Measurements from ENCODE around the gene DOCK3.
"Not testable (repeated sequence)": the region's sequence is repeated elsewhere in the genome, so short reads cannot be mapped to it uniquely, and the experiment has no call there.

Gene DOCK3

GRCh38 chr3:50786631-50787030, 111.9 kb downstream of the DOCK3 start:
- Mint-ChIP-seq H3K9me3 (peaks cover 28% of the 10 kb centered on the region), H3K4me1 (no peaks in the 10 kb centered on the region), H3K36me3 (peaks cover 6% of the 10 kb centered on the region), H3K27ac (no peak overlapping the region), H3K27me3 (peaks cover 20% of the 10 kb centered on the region), H3K4me3 (no peak overlapping the region)
- ATAC-seq = no peak

- H3K9me3 Mint-ChIP-seq, H3K27ac Mint-ChIP-seq, ATAC-seq, H3K4me3 Mint-ChIP-seq, H3K36me3 Mint-ChIP-seq, H3K4me1 Mint-ChIP-seq: not testable (repeated sequence)
- H3K27me3 Mint-ChIP-seq = peaks cover 34% of the 10 kb centered on the region
Observed at GRCh38 chr3:50790894-50791293, 116.2 kb downstream of the DOCK3 start.

GRCh38 chr3:50792568-50792967, 117.8 kb downstream of the DOCK3 start:
- no peaks in the 10 kb centered on the region for H3K9me3 Mint-ChIP-seq
- no peak overlapping the region for H3K4me3 Mint-ChIP-seq
- no peaks in the 10 kb centered on the region for H3K4me1 Mint-ChIP-seq
- peaks cover 42% of the 10 kb centered on the region for H3K27me3 Mint-ChIP-seq
- H3K27ac Mint-ChIP-seq = no peak overlapping the region
- ATAC-seq = no peak
- H3K36me3 Mint-ChIP-seq = no peaks in the 10 kb centered on the region

- not testable (repeated sequence) for ATAC-seq, H3K27ac Mint-ChIP-seq, H3K36me3 Mint-ChIP-seq, H3K4me3 Mint-ChIP-seq, H3K4me1 Mint-ChIP-seq
- Mint-ChIP-seq H3K9me3 (peaks cover 35% of the 10 kb centered on the region), H3K27me3 (peaks cover 35% of the 10 kb centered on the region)
Observed at GRCh38 chr3:50803805-50804204, 129.1 kb downstream of the DOCK3 start.

- ATAC-seq, H3K4me3 Mint-ChIP-seq, H3K27ac Mint-ChIP-seq, H3K36me3 Mint-ChIP-seq, H3K4me1 Mint-ChIP-seq: not testable (repeated sequence)
- H3K9me3 Mint-ChIP-seq = peaks cover 29% of the 10 kb centered on the region
- H3K27me3 Mint-ChIP-seq = peaks cover 35% of the 10 kb centered on the region
Observed at GRCh38 chr3:50804376-50804775, 129.6 kb downstream of the DOCK3 start.

- Mint-ChIP-seq H3K9me3 (peaks cover 22% of the 10 kb centered on the region), H3K4me3 (no peak overlapping the region), H3K4me1 (no peaks in the 10 kb centered on the region), H3K27ac (no peak overlapping the region), H3K36me3 (peaks cover 6% of the 10 kb centered on the region), H3K27me3 (peaks cover 34% of the 10 kb centered on the region)
- no peak for ATAC-seq
Observed at GRCh38 chr3:50805321-50805720, 130.6 kb downstream of the DOCK3 start.

- Mint-ChIP-seq H3K4me1 (no peaks in the 10 kb centered on the region), H3K27ac (no peak overlapping the region), H3K36me3 (peaks cover 4% of the 10 kb centered on the region), H3K4me3 (no peak overlapping the region), H3K27me3 (peaks cover 31% of the 10 kb centered on the region), H3K9me3 (peaks cover 17% of the 10 kb centered on the region)
- no peak for ATAC-seq
Observed at GRCh38 chr3:50806031-50806430, 131.3 kb downstream of the DOCK3 start.

- peaks cover 31% of the 10 kb centered on the region for H3K27me3 Mint-ChIP-seq
- no peak overlapping the region for H3K4me3 Mint-ChIP-seq
- no peak for ATAC-seq
- no peaks in the 10 kb centered on the region for H3K4me1 Mint-ChIP-seq
- peaks cover 11% of the 10 kb centered on the region for H3K9me3 Mint-ChIP-seq
- no peaks in the 10 kb centered on the region for H3K36me3 Mint-ChIP-seq
- no peak overlapping the region for H3K27ac Mint-ChIP-seq
Observed at GRCh38 chr3:50806806-50807205, 132.1 kb downstream of the DOCK3 start.

GRCh38 chr3:50807266-50807665, 132.5 kb downstream of the DOCK3 start:
- Mint-ChIP-seq H3K27me3 (peaks cover 31% of the 10 kb centered on the region), H3K4me3 (no peak overlapping the region), H3K9me3 (peaks cover 6% of the 10 kb centered on the region), H3K4me1 (no peaks in the 10 kb centered on the region), H3K27ac (no peak overlapping the region), H3K36me3 (no peaks in the 10 kb centered on the region)
- ATAC-seq = no peak

- no peak overlapping the region for H3K4me3 Mint-ChIP-seq
- no peak for ATAC-seq
- H3K9me3 Mint-ChIP-seq = no peaks in the 10 kb centered on the region
- H3K36me3 Mint-ChIP-seq = no peaks in the 10 kb centered on the region
- peaks cover 25% of the 10 kb centered on the region for H3K27me3 Mint-ChIP-seq
- no peak overlapping the region for H3K27ac Mint-ChIP-seq
- H3K4me1 Mint-ChIP-seq = no peaks in the 10 kb centered on the region
Observed at GRCh38 chr3:50811893-50812292, 137.2 kb downstream of the DOCK3 start.

GRCh38 chr3:50815844-50816243, 141.1 kb downstream of the DOCK3 start:
- Mint-ChIP-seq H3K4me3 (no peak overlapping the region), H3K36me3 (no peaks in the 10 kb centered on the region), H3K27me3 (no peaks in the 10 kb centered on the region), H3K9me3 (no peaks in the 10 kb centered on the region), H3K27ac (no peak overlapping the region), H3K4me1 (no peaks in the 10 kb centered on the region)
- no peak for ATAC-seq

- no peak for ATAC-seq
- Mint-ChIP-seq H3K4me3 (no peak overlapping the region), H3K36me3 (no peaks in the 10 kb centered on the region), H3K9me3 (no peaks in the 10 kb centered on the region), H3K4me1 (no peaks in the 10 kb centered on the region), H3K27me3 (no peaks in the 10 kb centered on the region), H3K27ac (no peak overlapping the region)
Observed at GRCh38 chr3:50816894-50817293, 142.2 kb downstream of the DOCK3 start.

GRCh38 chr3:50817756-50818529, 143.2 kb downstream of the DOCK3 start:
- H3K9me3 Mint-ChIP-seq = no peaks in the 10 kb centered on the region
- H3K4me3 Mint-ChIP-seq = no peak overlapping the region
- no peak for ATAC-seq
- H3K4me1 Mint-ChIP-seq = no peaks in the 10 kb centered on the region
- H3K27ac Mint-ChIP-seq = no peak overlapping the region
- no peaks in the 10 kb centered on the region for H3K27me3 Mint-ChIP-seq
- no peaks in the 10 kb centered on the region for H3K36me3 Mint-ChIP-seq

GRCh38 chr3:50819882-50820281, 145.2 kb downstream of the DOCK3 start:
- H3K27ac Mint-ChIP-seq = no peak overlapping the region

GRCh38 chr3:50825841-50826240, 151.1 kb downstream of the DOCK3 start:
- no peaks in the 10 kb centered on the region for H3K4me1 Mint-ChIP-seq
- H3K9me3 Mint-ChIP-seq = no peaks in the 10 kb centered on the region
- no peak overlapping the region for H3K4me3 Mint-ChIP-seq
- H3K27ac Mint-ChIP-seq = no peak overlapping the region
- H3K36me3 Mint-ChIP-seq = no peaks in the 10 kb centered on the region
- ATAC-seq = no peak
- peaks cover 26% of the 10 kb centered on the region for H3K27me3 Mint-ChIP-seq

More at GRCh38 chr3:50819882-50820281, 145.2 kb downstream of the DOCK3 start:
- Mint-ChIP-seq H3K36me3 (no peaks in the 10 kb centered on the region), H3K9me3 (no peaks in the 10 kb centered on the region), H3K27me3 (no peaks in the 10 kb centered on the region), H3K4me1 (no peaks in the 10 kb centered on the region), H3K4me3 (no peak overlapping the region)
- ATAC-seq = no peak

GRCh38 chr3:50830451-50830850, 155.7 kb downstream of the DOCK3 start:
- peaks cover 3% of the 10 kb centered on the region for H3K9me3 Mint-ChIP-seq
- no peak for ATAC-seq
- no peak overlapping the region for H3K27ac Mint-ChIP-seq
- no peaks in the 10 kb centered on the region for H3K4me1 Mint-ChIP-seq
- no peak overlapping the region for H3K4me3 Mint-ChIP-seq
- H3K27me3 Mint-ChIP-seq = peaks cover 26% of the 10 kb centered on the region
- no peaks in the 10 kb centered on the region for H3K36me3 Mint-ChIP-seq

All from stimulated activated memory B cell treated with anti-CD40 and anti-IgM and Interleukin-4, amounts not matched to agents 10 μg/mL and 1 μg/mL and 100 μg/mL, for 72 hours (primary cell).